ENCODE results near the gene GTF2IRD1.

GTF2IRD1 gene

GRCh38 chr7:74573512-74573911, 119.8 kb downstream of the GTF2IRD1 start:
- Histone ChIP-seq H3K4me1 (ENCODE audit: control insufficient read depth, insufficient read depth, low read length) (peaks cover 9% of the 10 kb centered on the region), H3K9me3 (ENCODE audit: control insufficient read depth, low read length) (no peaks in the 10 kb centered on the region), H3K27me3 (replicated peaks; ENCODE audit: control insufficient read depth, insufficient read depth, low read length) (no peaks in the 10 kb centered on the region), H3K36me3 (ENCODE audit: control insufficient read depth, insufficient read depth, low read length, severe bottlenecking) (no peaks in the 10 kb centered on the region), H3K9ac (ENCODE audit: low read length) (no peak overlapping the region), H3K4me3 (ENCODE audit: low read length) (no peak overlapping the region)
- no peak for DNase-seq (ENCODE audit: low read depth)

GRCh38 chr7:74575083-74575784, 121.5 kb downstream of the GTF2IRD1 start:
- Histone ChIP-seq H3K9ac (ENCODE audit: low read length) (no peak overlapping the region), H3K4me3 (ENCODE audit: low read length) (no peak overlapping the region), H3K4me1 (ENCODE audit: control insufficient read depth, insufficient read depth, low read length) (peaks cover 21% of the 10 kb centered on the region), H3K9me3 (ENCODE audit: control insufficient read depth, low read length) (no peaks in the 10 kb centered on the region), H3K36me3 (ENCODE audit: control insufficient read depth, insufficient read depth, low read length, severe bottlenecking) (no peaks in the 10 kb centered on the region), H3K27me3 (replicated peaks; ENCODE audit: control insufficient read depth, insufficient read depth, low read length) (no peaks in the 10 kb centered on the region)
- DNase-seq (ENCODE audit: low read depth) = no peak

GRCh38 chr7:74575811-74576210, 122.1 kb downstream of the GTF2IRD1 start:
- H3K4me1 ChIP-seq (ENCODE audit: control insufficient read depth, insufficient read depth, low read length) = peaks cover 27% of the 10 kb centered on the region

GRCh38 chr7:74579800-74580685, 126.3 kb downstream of the GTF2IRD1 start:
- Histone ChIP-seq H3K4me1 (ENCODE audit: control insufficient read depth, insufficient read depth, low read length) (peaks cover 31% of the 10 kb centered on the region), H3K9ac (ENCODE audit: low read length) (peak overlapping the region; percentile 90), H3K27me3 (replicated peaks; ENCODE audit: control insufficient read depth, insufficient read depth, low read length) (no peaks in the 10 kb centered on the region), H3K4me3 (ENCODE audit: low read length) (peak overlapping the region; percentile 57), H3K36me3 (ENCODE audit: control insufficient read depth, insufficient read depth, low read length, severe bottlenecking) (no peaks in the 10 kb centered on the region), H3K9me3 (ENCODE audit: control insufficient read depth, low read length) (no peaks in the 10 kb centered on the region)
- peak; percentile 61 for DNase-seq (ENCODE audit: low read depth)

More at GRCh38 chr7:74575811-74576210, 122.1 kb downstream of the GTF2IRD1 start:
- no peak for DNase-seq (ENCODE audit: low read depth)
- no peaks in the 10 kb centered on the region for H3K36me3 ChIP-seq (ENCODE audit: control insufficient read depth, insufficient read depth, low read length, severe bottlenecking)
- H3K9ac ChIP-seq (ENCODE audit: low read length) = no peak overlapping the region
- no peaks in the 10 kb centered on the region for H3K27me3 ChIP-seq (replicated peaks; ENCODE audit: control insufficient read depth, insufficient read depth, low read length)
- H3K4me3 ChIP-seq (ENCODE audit: low read length) = no peak overlapping the region
- H3K9me3 ChIP-seq (ENCODE audit: control insufficient read depth, low read length) = no peaks in the 10 kb centered on the region

GRCh38 chr7:74581916-74582440, 128.3 kb downstream of the GTF2IRD1 start:
- H3K9ac ChIP-seq (ENCODE audit: low read length) = no peak overlapping the region
- H3K4me3 ChIP-seq (ENCODE audit: low read length) = no peak overlapping the region
- H3K9me3 ChIP-seq (ENCODE audit: control insufficient read depth, low read length) = no peaks in the 10 kb centered on the region
- peaks cover 37% of the 10 kb centered on the region for H3K4me1 ChIP-seq (ENCODE audit: control insufficient read depth, insufficient read depth, low read length)
- no peaks in the 10 kb centered on the region for H3K27me3 ChIP-seq (replicated peaks; ENCODE audit: control insufficient read depth, insufficient read depth, low read length)
- DNase-seq (ENCODE audit: low read depth) = no peak
- H3K36me3 ChIP-seq (ENCODE audit: control insufficient read depth, insufficient read depth, low read length, severe bottlenecking) = no peaks in the 10 kb centered on the region

GRCh38 chr7:74582447-74583039, 128.8 kb downstream of the GTF2IRD1 start:
- H3K36me3 ChIP-seq (ENCODE audit: control insufficient read depth, insufficient read depth, low read length, severe bottlenecking) = no peaks in the 10 kb centered on the region
- H3K27me3 ChIP-seq (replicated peaks; ENCODE audit: control insufficient read depth, insufficient read depth, low read length) = no peaks in the 10 kb centered on the region
- H3K9me3 ChIP-seq (ENCODE audit: control insufficient read depth, low read length) = no peaks in the 10 kb centered on the region
- no peak for DNase-seq (ENCODE audit: low read depth)
- no peak overlapping the region for H3K4me3 ChIP-seq (ENCODE audit: low read length)
- H3K9ac ChIP-seq (ENCODE audit: low read length) = no peak overlapping the region
- H3K4me1 ChIP-seq (ENCODE audit: control insufficient read depth, insufficient read depth, low read length) = peaks cover 42% of the 10 kb centered on the region

- Histone ChIP-seq H3K9me3 (ENCODE audit: control insufficient read depth, low read length) (no peaks in the 10 kb centered on the region), H3K9ac (ENCODE audit: low read length) (no peak overlapping the region), H3K4me3 (ENCODE audit: low read length) (no peak overlapping the region), H3K4me1 (ENCODE audit: control insufficient read depth, insufficient read depth, low read length) (peaks cover 41% of the 10 kb centered on the region), H3K36me3 (ENCODE audit: control insufficient read depth, insufficient read depth, low read length, severe bottlenecking) (no peaks in the 10 kb centered on the region), H3K27me3 (replicated peaks; ENCODE audit: control insufficient read depth, insufficient read depth, low read length) (no peaks in the 10 kb centered on the region)
- DNase-seq (ENCODE audit: low read depth) = no peak
Observed at GRCh38 chr7:74583630-74584029, 129.9 kb downstream of the GTF2IRD1 start.

- H3K4me3 ChIP-seq (ENCODE audit: low read length) = no peak overlapping the region
- no peak for DNase-seq (ENCODE audit: low read depth)
- no peaks in the 10 kb centered on the region for H3K9me3 ChIP-seq (ENCODE audit: control insufficient read depth, low read length)
- no peak overlapping the region for H3K9ac ChIP-seq (ENCODE audit: low read length)
- peaks cover 34% of the 10 kb centered on the region for H3K4me1 ChIP-seq (ENCODE audit: control insufficient read depth, insufficient read depth, low read length)
- H3K27me3 ChIP-seq (replicated peaks; ENCODE audit: control insufficient read depth, insufficient read depth, low read length) = no peaks in the 10 kb centered on the region
- no peaks in the 10 kb centered on the region for H3K36me3 ChIP-seq (ENCODE audit: control insufficient read depth, insufficient read depth, low read length, severe bottlenecking)
Observed at GRCh38 chr7:74584160-74584954, 130.7 kb downstream of the GTF2IRD1 start.

- no peak overlapping the region for H3K4me3 ChIP-seq (ENCODE audit: low read length)
- no peaks in the 10 kb centered on the region for H3K27me3 ChIP-seq (replicated peaks; ENCODE audit: control insufficient read depth, insufficient read depth, low read length)
- H3K36me3 ChIP-seq (ENCODE audit: control insufficient read depth, insufficient read depth, low read length, severe bottlenecking) = peaks cover 3% of the 10 kb centered on the region
- H3K9me3 ChIP-seq (ENCODE audit: control insufficient read depth, low read length) = no peaks in the 10 kb centered on the region
- no peak overlapping the region for H3K9ac ChIP-seq (ENCODE audit: low read length)
- peaks cover 19% of the 10 kb centered on the region for H3K4me1 ChIP-seq (ENCODE audit: control insufficient read depth, insufficient read depth, low read length)
- no peak for DNase-seq (ENCODE audit: low read depth)
Observed at GRCh38 chr7:74585844-74586243, 132.1 kb downstream of the GTF2IRD1 start.

- DNase-seq (ENCODE audit: low read depth) = peak; percentile 27
- Histone ChIP-seq H3K4me3 (ENCODE audit: low read length) (no peak overlapping the region), H3K9ac (ENCODE audit: low read length) (peak overlapping the region; percentile 66), H3K9me3 (ENCODE audit: control insufficient read depth, low read length) (no peaks in the 10 kb centered on the region), H3K4me1 (ENCODE audit: control insufficient read depth, insufficient read depth, low read length) (peaks cover 16% of the 10 kb centered on the region), H3K27me3 (replicated peaks; ENCODE audit: control insufficient read depth, insufficient read depth, low read length) (no peaks in the 10 kb centered on the region), H3K36me3 (ENCODE audit: control insufficient read depth, insufficient read depth, low read length, severe bottlenecking) (peaks cover 5% of the 10 kb centered on the region)
Observed at GRCh38 chr7:74586258-74587175, 132.8 kb downstream of the GTF2IRD1 start.

Measured in adipocyte (in vitro differentiated cells).